ENCODE results near the gene CALHM2.

Gene CALHM2

GRCh38 chr10:103474077-103474476, 21.9 kb upstream of the CALHM2 start:
- no peak for DNase-seq

DNA sequence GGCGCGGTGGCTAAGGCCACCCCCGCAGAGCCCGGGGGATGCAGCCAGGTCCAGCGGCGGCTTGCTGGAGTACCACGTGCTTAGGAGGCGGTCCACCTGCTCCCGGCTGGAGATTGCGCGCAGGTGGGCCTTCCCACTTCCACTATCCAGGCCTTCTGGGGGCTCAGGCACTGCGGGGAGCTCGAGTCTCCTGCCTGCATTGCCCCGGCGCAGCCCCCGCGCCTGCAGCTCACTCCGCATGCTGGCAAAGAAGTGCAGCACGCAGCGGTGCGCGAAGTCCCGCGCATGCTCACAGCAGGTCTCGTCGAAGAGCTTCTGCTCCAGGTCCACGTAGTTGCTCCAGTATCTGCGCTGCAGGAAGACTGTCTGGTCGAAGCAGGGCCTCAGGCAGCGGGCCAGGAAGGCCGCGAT, 21.1 kb upstream of the CALHM2 start:
- no peak for DNase-seq

DNA sequence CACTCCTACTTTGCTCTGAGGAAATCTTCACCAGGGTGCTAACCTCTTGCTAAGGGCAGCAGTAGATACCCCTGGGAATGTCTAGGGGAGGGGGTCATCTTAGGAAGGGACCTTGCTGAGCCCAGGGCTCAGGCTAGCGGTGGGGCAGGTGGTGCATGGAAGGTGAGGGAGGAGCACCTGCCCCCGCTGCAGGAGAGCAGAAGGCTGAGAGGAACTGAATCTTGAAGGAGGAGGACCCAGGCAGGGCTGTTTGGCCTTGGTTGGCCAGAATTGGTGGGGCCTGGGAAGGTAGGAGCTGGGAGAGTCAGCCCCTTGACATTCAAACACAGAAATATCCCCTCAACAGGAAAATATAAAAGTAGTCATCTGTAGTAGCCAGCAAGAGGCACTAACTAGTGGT, 19.8 kb upstream of the CALHM2 start:
- no peak for DNase-seq

DNA sequence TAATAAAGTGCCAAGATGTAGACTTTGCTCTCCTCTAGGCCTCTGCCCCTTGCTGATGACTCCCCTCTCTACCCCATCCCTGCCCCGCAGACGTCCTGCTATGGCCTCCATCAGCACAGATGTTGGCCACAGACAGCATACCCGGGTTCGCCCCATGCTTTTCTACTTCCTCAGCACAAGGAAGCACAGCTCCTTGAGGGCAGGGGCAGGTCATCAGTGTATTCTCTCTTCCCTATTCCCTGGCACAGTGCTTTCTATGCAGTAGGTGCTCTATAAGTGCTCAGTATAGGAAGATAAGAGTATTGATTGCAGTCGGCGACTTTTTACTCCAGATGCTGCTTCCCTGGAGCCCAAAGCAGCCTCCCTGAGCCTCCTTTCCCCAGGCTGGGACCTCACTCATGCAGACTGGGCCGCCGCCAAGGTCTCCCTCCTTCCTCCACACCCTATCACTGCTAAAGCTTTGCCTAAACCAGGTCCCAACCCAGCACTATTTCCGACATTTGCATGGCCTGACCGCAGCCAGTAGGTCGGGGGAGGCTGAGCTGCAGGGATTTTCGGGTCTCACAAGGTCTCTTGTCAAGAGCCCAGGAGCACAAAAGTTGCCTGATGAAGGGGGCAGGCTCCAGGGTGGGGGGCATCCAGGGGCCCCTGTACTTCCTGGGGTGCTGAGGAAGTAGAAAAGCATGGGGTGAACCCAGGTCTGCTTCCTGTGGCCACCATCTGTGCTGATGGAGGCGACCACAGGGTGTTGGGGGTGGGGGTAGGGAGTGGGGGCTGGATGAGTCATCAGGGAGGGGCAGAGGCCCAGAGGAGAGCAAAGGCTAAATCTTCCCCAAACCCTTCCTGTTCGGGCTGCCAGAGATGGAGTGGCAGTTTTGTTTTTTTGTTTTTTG, 18.8 kb upstream of the CALHM2 start:
- DNase-seq, result peak in 3 of 4 experiments; percentile 33 to 61 (median 55)

DNA sequence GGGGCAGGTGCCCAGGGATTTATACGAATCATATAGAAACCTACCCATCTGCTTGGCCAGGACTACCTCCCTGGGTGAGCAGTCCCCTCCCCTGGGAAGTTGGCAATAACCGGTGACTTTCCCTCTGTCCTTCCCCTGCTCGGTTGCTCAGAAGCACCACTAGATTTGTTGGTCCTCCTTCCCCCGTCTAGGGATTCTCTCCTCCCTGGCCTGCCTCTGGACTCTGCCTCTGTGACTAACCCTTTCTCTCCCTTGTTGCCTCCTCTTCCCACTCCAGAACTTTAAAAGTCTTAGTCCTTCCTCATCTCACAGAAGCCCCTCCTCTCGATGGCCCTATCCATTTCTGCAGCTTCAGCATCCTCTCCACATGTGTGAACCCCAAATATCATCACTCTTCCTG, 17.0 kb upstream of the CALHM2 start:
- DNase-seq, result no peak

- no peak for DNase-seq
Observed at GRCh38 chr10:103467406-103467805, 15.2 kb upstream of the CALHM2 start.

DNA sequence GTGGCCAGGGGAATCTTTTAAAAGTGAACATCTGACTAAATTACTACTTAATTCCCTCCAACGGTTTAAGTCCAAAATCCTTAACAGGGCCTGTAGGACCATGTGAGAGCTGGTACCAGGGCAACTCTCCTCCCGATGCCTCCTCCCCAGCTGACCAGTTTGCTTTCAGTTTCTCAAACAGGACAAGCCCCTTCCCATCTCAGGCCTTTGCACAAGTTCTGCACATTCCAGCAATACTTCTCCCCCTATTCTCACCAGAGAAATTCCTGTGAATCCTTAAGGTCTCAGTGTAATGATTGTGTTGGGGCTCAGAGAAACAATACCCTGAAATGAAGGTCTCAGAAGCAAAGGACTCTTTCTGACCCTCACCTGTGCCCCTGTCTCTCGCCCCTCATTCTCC, 14.6 kb upstream of the CALHM2 start:
- no peak for DNase-seq

- DNase-seq, result no peak
Observed at GRCh38 chr10:103465411-103466179, 13.4 kb upstream of the CALHM2 start.

DNA sequence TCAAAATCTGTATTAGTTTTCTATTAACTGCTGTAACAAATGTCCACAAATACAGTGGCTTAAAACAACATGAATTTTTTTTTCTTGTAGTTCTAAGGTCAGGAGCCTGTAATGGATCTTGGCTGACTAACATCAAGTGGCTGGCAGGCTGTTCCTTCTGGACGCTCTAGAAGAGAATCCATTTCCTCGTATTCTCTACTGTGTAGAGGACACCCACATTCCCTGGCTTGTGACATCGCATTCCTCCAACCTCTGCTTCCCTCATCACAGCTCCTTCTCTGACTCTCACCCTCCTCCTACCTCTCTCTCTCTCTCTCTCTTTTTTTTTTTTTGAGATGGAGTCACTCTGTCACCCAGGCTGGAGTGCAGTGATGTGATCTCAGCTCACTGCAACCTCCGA, 11.3 kb upstream of the CALHM2 start:
- DNase-seq, result no peak

- no peak for DNase-seq
Observed at GRCh38 chr10:103459615-103460014, 7.4 kb upstream of the CALHM2 start.

GRCh38 chr10:103458720-103459119, 6.5 kb upstream of the CALHM2 start, which contains the start of gene CALHM1:
TSS of gene CALHM1 (minus strand) at chr10:103458900. CDS start at chr10:103458751, 149 bp downstream.
- DNase-seq, result no peak

DNA sequence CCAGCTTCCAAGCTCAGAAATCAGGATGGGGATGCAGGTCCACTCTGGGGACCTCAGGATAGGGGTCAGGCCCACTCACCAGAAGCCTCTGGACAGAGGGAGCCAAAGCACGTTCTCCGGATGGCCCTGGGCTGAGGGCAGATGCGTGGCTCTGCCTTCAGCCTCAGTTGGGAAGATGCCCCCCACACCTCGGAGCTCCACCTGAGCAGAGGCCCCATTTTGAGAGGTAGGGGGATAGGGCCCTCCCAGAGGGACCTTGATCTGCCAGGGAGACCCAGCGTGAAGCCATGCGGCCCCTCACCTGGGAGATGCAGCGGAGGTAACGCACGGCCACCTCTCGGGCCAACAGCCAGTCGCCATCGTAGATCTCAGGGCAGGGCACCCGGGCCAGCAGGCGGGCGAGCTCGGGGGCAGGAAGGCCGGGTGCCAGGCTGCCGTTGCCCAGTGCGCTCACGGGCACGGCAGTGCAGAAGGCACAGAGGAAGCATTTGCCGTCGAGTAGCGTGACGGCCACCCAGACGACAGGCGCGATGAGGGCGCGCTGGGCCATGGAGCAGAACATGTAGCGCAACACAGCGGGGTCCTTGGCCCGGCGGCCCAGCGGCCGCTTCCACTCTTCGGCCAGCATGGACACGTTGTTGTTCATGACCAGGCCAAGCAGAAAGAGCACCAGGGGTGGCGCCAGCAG, 5.9 kb upstream of the CALHM2 start:
- no peak for DNase-seq

DNA sequence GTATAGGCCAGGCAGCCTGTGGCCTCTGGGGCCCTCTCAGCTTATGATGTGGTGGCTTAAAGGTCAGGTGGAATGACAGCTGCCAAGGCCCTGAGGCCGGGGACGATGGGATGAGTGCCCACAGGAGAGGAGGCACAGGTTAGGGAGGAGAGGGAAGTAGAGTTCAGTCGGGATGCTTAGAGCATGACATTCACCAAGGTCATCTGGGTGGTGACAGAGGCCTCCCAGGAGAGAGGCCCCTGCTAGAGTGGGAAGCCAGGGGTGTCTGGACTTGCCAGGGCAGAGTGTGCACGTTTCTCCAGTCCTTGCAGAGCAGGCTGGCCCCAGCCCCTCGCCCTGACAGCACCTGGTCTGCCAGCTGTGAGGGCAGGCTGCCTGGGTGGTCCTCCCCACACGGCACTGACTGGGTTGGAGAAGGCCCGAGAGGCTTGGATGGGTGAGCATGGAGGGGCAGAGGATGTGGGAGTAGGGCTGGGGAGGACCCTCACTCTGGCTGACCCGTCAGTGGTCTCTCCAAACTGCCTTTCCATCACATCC, 5.1 kb upstream of the CALHM2 start:
- no peak for DNase-seq

DNA sequence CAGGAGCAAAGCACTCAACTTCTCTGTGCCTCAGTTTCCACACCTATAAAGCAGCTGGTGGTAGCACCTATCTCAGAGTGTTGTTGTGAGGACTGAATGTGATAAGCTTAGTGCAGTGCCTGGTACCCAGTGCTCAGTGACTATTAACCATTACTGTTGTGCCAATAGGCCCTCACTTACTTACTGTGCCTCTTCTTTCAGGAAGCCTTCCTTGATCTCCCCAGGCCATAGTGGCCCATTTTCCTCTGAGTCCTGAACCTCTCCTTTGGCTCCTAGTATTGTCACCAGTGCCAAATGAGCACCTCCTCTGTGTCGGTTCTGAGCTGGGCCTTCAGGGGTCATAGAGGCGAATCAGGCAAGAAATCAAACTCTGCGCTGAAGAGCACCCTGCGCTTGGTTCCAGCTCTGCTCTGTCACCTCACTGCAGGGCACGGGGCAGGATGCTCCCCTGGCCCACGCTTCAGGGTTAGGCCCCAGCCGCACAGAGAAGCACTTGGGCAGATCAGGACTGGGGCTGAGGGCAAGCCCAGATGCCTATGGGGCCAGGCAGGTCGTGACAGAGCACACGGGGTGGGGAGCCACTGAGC, 4.0 kb upstream of the CALHM2 start:
- no peak for DNase-seq

GRCh38 chr10:103455235-103455634, 3.1 kb upstream of the CALHM2 start:
- DNase-seq, result no peak

DNA sequence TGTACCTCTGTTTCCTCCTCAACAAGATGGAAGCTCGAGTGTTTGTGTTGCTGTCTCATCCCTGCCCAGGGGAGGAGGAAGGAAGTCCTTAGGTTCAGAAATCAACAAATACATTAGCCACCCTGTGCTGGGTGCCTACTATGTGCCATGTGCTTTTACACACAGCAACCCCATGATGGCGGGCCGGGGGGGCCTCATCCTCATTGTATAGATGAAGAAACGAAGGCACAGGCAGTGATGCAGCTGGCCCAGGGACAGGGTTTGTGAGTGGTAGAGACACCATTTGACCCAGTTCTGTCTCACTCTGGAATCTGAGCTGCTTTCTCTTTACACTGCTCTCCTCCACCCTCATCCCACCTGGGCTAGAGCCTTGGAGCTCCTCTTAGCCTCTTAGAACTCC, 1.9 kb upstream of the CALHM2 start:
- DNase-seq, result no peak

DNA sequence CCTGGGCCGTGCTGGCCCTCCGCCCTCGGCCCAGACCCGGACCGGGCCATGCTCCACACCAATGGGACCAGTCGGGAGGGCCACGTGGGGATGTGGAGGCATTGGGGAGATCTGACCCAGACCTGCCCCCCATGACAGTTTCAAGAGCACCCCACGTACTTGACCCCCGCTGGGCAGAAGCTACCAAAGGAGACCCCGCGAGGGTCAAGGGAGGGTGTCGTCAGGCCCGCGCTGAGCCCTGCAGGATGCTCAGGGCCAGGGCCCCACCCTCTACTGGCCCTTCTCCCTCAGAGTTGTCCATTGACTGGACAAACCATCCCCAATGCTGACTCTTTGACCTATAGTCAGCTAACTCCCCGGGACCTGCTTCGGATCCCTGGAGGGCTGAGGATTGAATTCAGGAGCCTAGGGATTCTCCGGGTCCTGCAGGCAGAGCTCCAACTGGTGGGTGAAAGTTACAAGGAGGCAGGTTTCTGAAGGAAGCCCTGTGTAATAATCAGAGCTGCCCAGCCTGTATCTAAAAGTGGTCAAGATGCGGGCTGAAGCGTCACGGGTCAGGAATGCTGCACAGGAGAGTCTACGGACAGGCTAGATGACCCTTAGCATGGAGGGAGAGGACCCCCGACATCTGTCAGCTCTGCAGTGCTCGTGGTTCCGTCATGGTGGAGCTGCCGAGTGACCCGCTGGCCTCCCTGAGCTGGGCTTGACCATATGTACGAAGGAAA, 498 bp upstream of the CALHM2 start:
- no peak for DNase-seq

DNA sequence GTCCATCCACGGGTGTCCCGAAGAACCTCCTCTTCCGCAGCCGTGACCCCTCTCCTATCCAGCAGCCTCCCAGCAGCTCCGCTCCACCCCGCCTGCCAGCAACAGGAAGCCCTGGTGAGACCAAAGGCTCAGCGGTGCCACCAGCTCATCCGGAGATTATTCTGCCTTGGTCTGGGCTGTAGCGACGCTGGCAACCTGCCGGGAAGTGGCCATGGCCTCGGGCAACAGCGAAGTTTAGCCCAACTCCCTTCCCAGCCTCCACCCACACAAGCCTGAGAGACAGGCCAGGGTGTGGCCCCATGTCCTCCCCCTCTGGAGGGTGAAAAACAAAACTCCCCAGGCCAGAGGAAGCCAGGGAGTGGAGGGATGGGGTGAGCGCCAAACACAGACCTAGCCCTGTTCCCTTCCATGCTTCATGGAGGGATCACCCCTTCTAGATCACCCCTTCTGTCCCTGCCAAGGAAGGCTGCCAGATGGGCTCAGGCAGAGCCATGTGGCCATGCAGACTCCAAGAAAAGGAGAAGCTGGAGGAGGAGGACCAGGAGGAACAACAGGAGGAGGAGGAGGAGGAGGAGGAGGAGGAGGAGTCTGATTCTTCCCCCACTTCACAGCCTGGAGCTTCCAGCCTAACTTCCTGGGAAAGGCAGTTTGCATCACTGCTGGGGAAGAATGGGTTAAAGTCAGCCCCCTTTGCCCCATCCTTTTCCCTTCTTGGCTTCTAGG, 918 bp downstream of the CALHM2 start:
- peak in 3 of 4 experiments; percentile 18 to 29 (median 25) for DNase-seq

DNA sequence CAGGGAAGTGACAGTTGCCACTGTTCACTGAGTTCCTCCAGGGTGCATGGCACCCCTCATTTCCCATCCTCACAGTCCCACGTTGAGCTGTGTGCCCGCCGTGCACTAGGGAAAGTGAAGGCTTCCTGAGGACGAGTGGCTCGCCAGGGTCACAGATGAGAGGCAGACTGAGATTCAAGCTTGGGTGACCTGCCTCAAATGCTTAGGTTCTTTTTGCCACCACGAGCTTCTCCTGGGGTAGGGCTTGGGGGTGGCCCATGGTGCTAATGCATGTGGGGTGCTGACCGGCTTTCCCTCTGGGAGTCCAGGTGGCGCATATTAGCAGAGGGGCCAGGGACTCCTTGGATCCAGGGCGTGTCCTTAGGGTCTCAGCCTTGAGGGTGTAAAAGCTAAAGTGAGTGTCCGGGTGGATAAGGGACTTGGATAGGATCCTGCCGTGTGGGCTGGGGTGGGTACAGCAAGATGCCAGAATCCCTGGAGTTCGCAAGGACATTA, 1.9 kb downstream of the CALHM2 start:
- no peak for DNase-seq

- no peak for DNase-seq
Observed at GRCh38 chr10:103449208-103450144, 2.7 kb downstream of the CALHM2 start.

Data from activated CD4-positive, CD25-positive, alpha-beta regulatory T cell (primary cell).